SU-DHL-6 (cell line): ENCODE measurements around the gene MLLT10.

ENCODE experiments used
- EZH2phosphoT487 ChIP-seq: fragments of 200-600 bp; sonication (generic), shearing (Covaris generic); conservative IDR thresholded peaks from 2 replicates; pipeline ENCODE4 v1.6.1; 2018; ENCODE audit warnings: mild to moderate bottlenecking, antibody characterized with exemption, low read length, moderate library complexity, mixed read lengths
- TF ChIP-seq, protein P1 (sequence below): fragments of 200-600 bp; sonication (generic); IDR thresholded peaks from one replicate; pipeline ENCODE4 v1.5.1; 2017; ENCODE audit warnings: antibody characterized with exemption, mild to moderate bottlenecking, low read length, moderate library complexity; ENCODE audit not compliant: insufficient read depth, poor library complexity, severe bottlenecking

GRCh38 chr10:21776883-21777282, 242.9 kb downstream of the MLLT10 start:
- TF ChIP-seq, protein P1, sequence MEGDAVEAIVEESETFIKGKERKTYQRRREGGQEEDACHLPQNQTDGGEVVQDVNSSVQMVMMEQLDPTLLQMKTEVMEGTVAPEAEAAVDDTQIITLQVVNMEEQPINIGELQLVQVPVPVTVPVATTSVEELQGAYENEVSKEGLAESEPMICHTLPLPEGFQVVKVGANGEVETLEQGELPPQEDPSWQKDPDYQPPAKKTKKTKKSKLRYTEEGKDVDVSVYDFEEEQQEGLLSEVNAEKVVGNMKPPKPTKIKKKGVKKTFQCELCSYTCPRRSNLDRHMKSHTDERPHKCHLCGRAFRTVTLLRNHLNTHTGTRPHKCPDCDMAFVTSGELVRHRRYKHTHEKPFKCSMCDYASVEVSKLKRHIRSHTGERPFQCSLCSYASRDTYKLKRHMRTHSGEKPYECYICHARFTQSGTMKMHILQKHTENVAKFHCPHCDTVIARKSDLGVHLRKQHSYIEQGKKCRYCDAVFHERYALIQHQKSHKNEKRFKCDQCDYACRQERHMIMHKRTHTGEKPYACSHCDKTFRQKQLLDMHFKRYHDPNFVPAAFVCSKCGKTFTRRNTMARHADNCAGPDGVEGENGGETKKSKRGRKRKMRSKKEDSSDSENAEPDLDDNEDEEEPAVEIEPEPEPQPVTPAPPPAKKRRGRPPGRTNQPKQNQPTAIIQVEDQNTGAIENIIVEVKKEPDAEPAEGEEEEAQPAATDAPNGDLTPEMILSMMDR = no peak
- no peak for TF ChIP-seq EZH2phosphoT487
